Colonic mucosa (tissue), 4 donors: ENCODE measurements around the gene ERCC3. TPM values are rescaled to one million over a fixed set of nuclear protein-coding genes. Genes with fewer than 3 reads are reported as not detected.
"Not testable (repeated sequence)": the region's sequence is repeated elsewhere in the genome, so short reads cannot be mapped to it uniquely, and the experiment has no call there.

Experiments
- DNase-seq: peaks from one replicate; pipeline ENCODE4 v3.0.0-alpha.2; 2020
- H3K27ac ChIP-seq: fragments of 200-600 bp; one replicate; pipeline ENCODE4 v1.8.0; 2021
- H3K27me3 ChIP-seq: fragments of 200-600 bp; one replicate; pipeline ENCODE4 v1.8.0; 2021
- H3K36me3 ChIP-seq: fragments of 200-600 bp; one replicate; pipeline ENCODE4 v1.8.0; 2021
- H3K4me1 ChIP-seq: fragments of 200-600 bp; one replicate; pipeline ENCODE4 v1.8.0; 2021; ENCODE audit warnings: mild to moderate bottlenecking
- H3K4me3 ChIP-seq: fragments of 200-600 bp; one replicate; pipeline ENCODE4 v1.8.0; 2021
- H3K9ac ChIP-seq, 2 donors: one replicate each; pipeline ENCODE4 v1.7.0; 2013; ENCODE audit warnings: control low read depth in 2 of 2, low read depth in 2 of 2, low read length in 2 of 2
- H3K9me3 ChIP-seq: fragments of 200-600 bp; one replicate; pipeline ENCODE4 v1.8.0; 2021
- intact Hi-C: fragments of 100-400 bp; cut with DNase I; formaldehyde crosslinking; loops from one replicate; pipeline ENCODE4 v1.14.1; 2022
- total RNA-seq, 2 donors: library from RNA; stranded (reverse); fragmentation: NEBNext Ultra II Directional in 1 of 2; extraction: Animal tissue kit (Norgen Biotek cat#: 25700) in 1 of 2; gene quantifications; one replicate each; pipeline ENCODE4 v1.2.1, GENCODE V29; 2021
- TF ChIP-seq, protein P1 (sequence below): fragments of 200-600 bp; IDR thresholded peaks from one replicate; pipeline ENCODE4 v1.8.0; 2022; ENCODE audit warnings: antibody characterized with exemption, mild to moderate bottlenecking
- donor health status: healthy.
- donor health status: DM: no; HTN: no; CAD: no.
- donor health status: DM: no; HTN: no; CAD: no.

Gene ERCC3
- total RNA-seq, 2 donors from 2014 or later, result 27.8 to 32.5 TPM

DNA sequence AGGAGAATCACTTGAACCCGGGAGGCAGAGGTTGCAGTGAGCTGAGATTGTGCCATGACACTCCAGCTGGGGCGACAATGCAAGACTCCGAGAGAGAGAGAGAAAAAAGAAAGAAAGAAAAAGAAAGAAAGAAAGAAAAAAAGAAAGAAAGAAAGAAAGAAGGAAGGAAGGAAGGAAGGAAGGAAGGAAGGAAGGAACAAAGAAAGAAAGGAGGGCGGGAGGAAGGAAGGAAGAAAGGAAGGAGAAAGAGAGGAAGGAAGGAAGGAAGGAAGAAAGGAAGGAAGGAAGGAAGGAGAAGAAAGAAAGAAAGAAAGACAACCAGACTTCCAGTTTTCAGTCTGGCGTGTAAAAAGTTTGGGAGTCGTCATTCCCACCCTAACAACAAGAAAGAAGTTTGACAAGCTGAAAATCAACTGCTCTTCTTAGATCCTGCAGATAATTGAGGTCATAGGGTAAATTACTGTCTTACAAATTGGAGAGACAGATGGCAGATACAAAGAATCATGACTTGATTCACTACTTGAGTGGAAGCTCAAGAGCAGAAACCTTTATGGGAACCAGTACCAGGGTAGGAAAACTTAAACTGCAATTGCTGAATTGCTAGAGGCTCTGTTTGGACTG lies 58.8 kb downstream of the ERCC3 start:
- Histone ChIP-seq H3K4me1 (no peaks in the 10 kb centered on the region), H3K27me3 (no peaks in the 10 kb centered on the region), H3K9me3 (no peaks in the 10 kb centered on the region), H3K36me3 (no peaks in the 10 kb centered on the region), H3K9ac (no peak overlapping the region), H3K4me3 (no peak overlapping the region), H3K27ac (no peak overlapping the region)
- TF ChIP-seq, protein P1, sequence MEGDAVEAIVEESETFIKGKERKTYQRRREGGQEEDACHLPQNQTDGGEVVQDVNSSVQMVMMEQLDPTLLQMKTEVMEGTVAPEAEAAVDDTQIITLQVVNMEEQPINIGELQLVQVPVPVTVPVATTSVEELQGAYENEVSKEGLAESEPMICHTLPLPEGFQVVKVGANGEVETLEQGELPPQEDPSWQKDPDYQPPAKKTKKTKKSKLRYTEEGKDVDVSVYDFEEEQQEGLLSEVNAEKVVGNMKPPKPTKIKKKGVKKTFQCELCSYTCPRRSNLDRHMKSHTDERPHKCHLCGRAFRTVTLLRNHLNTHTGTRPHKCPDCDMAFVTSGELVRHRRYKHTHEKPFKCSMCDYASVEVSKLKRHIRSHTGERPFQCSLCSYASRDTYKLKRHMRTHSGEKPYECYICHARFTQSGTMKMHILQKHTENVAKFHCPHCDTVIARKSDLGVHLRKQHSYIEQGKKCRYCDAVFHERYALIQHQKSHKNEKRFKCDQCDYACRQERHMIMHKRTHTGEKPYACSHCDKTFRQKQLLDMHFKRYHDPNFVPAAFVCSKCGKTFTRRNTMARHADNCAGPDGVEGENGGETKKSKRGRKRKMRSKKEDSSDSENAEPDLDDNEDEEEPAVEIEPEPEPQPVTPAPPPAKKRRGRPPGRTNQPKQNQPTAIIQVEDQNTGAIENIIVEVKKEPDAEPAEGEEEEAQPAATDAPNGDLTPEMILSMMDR, result no peak
- intact Hi-C loops, result no loop called here
- no peak for DNase-seq

DNA sequence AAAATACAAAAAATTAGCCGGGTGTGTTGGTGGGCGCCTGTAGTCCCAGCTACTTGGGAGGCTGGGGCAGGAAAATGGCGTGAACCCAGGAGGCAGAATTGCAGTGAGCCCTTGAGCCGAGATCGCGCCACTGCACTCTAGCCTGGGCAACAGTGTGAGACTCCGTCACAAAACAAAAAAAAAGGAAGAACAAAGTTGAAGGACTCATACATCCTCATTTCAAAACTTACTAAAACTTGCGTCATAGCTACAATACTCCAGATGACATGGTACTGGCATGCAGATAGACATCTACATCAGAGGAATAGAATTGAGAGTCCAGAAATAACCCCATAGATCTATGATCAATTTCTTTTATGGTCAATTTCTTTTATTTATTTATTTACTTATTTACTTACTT lies 60.2 kb downstream of the ERCC3 start:
- no peaks in the 10 kb centered on the region for H3K4me1 ChIP-seq
- DNase-seq, result no peak
- no peak overlapping the region for H3K9ac ChIP-seq
- no peak overlapping the region for H3K27ac ChIP-seq
- no peaks in the 10 kb centered on the region for H3K9me3 ChIP-seq
- no peaks in the 10 kb centered on the region for H3K27me3 ChIP-seq
- H3K36me3 ChIP-seq, result no peaks in the 10 kb centered on the region
- TF ChIP-seq, protein P1, result no peak
- intact Hi-C loops, result no loop called here
- H3K4me3 ChIP-seq, result no peak overlapping the region

DNA sequence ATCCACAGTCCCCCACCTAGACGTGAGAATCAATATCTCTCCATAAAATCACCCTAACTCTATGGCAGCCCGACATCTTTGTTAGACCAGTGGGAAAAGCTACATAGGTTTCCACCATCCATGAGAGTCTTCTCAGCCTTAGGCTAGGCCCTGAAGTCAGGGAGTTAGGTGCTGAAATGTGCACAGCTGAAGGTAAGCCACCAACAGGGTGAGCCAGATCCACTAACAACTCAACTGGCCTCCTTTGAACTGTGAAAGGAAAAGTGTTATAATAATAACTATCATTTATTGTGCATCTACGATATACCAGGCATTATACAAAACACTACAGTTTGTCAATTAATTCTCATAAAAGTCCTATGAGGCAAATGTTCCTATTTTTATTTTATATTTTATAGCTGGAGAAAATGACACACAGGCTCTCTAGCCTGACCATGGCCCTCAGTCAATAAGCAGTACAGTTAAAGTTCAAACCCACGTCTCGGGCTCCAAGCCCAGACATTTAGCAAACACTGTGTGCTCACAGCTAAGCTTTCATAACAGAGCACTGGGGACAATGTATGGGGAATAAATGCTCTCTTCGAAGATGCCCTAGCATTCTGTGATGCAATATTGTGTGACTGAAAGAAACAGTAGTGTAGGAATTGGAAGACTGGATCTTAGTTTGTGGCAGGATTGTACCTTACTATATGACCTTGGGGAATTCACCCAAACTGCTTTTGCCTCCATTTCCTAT lies 62.6 kb downstream of the ERCC3 start:
- DNase-seq, result no peak
- Histone ChIP-seq H3K9ac (no peak overlapping the region), H3K36me3 (no peaks in the 10 kb centered on the region), H3K4me1 (peaks cover 2% of the 10 kb centered on the region), H3K4me3 (no peak overlapping the region), H3K27ac (no peak overlapping the region), H3K27me3 (no peaks in the 10 kb centered on the region), H3K9me3 (no peaks in the 10 kb centered on the region)
- TF ChIP-seq, protein P1, result no peak
- intact Hi-C loops, result no loop called here

DNA sequence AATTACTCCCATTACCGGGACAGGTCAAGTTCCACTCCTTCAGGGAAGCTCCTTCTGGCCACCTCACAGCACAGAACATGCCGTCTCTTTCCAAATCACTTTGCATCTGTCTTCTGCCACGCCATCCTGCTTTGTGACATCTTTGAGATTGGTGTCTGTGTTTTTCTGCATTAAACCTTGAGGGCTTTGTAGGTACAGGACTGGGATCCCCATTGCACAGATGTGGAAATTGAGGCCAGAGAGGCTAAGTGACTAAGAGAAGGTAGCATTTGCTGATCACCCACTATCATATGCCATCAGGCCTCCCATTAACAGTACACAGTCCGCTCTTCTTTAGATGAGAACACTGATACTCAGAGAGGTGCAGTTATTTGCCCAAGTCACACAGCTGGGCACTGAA lies 64.4 kb downstream of the ERCC3 start:
- TF ChIP-seq, protein P1, result no peak
- intact Hi-C loops, result no loop called here
- no peak overlapping the region for H3K9ac ChIP-seq

DNA sequence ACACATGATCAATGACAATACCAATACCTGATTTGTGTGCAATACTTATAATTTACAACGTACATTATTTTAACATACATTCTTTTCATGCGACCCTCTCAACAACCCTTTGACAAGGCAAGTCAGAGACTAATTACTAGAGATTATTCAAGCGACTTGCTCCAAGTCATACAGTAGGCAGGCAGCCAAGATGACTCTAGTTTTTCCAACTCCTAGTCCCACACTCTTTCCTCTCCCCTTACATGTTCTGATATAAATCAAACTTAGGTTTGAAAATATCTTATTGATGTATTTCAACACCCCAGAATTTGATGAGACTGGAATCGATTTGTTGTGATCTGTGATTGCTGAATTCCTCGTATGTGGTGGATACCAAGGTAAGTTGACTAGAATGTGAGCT lies 65.8 kb downstream of the ERCC3 start:
- DNase-seq, result no peak
- Histone ChIP-seq H3K27ac (no peak overlapping the region), H3K4me1 (peaks cover 6% of the 10 kb centered on the region), H3K36me3 (no peaks in the 10 kb centered on the region), H3K9ac (no peak overlapping the region), H3K4me3 (no peak overlapping the region), H3K27me3 (no peaks in the 10 kb centered on the region), H3K9me3 (no peaks in the 10 kb centered on the region)
- TF ChIP-seq, protein P1, result no peak
- intact Hi-C loops, result no loop called here

More for the DNA sequence above, 64.4 kb downstream of the ERCC3 start:
- no peak for DNase-seq
- Histone ChIP-seq H3K4me3 (no peak overlapping the region), H3K27me3 (no peaks in the 10 kb centered on the region), H3K4me1 (peaks cover 6% of the 10 kb centered on the region), H3K9me3 (no peaks in the 10 kb centered on the region), H3K36me3 (no peaks in the 10 kb centered on the region), H3K27ac (no peak overlapping the region)

DNA sequence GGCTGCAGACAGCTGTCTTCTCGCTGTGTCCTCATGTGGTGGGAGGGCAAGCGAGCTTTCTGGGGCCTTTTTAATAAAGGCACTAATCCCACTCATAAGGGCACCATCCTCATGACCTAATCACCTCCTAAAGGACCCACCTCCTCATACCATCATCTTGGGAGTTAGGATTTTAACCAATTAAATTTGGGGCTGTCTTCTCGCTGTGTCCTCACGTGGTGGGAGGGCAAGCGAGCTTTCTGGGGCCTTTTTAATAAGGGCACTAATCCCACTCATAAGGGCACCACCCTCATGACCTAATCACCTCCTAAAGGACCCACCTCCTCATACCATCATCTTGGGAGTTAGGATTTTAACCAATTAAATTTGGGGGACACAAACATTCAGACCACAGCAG lies 66.7 kb downstream of the ERCC3 start:
- H3K4me1 ChIP-seq, H3K4me3 ChIP-seq, H3K36me3 ChIP-seq, intact Hi-C loops, H3K9ac ChIP-seq, H3K27me3 ChIP-seq, H3K9me3 ChIP-seq, DNase-seq: not testable (repeated sequence)
- H3K27ac ChIP-seq, result peak overlapping the region; percentile 55
